NCI-H446 treated with DMSO at 0.1 percent for 48 hours (cell line): Measurements from ENCODE around the gene ZCCHC17.
A peak's percentile ranks its signal among the peaks of the same experiment; 100 is the strongest.
"Not testable (repeated sequence)": the region's sequence is repeated elsewhere in the genome, so short reads cannot be mapped to it uniquely, and the experiment has no call there.

ENCODE experiments used
- DNase-seq: peaks from one replicate; lab custom pipeline; 2025; lab: John Stamatoyannopoulos, UW

The ZCCHC17 gene, protein sequence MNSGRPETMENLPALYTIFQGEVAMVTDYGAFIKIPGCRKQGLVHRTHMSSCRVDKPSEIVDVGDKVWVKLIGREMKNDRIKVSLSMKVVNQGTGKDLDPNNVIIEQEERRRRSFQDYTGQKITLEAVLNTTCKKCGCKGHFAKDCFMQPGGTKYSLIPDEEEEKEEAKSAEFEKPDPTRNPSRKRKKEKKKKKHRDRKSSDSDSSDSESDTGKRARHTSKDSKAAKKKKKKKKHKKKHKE

DNA sequence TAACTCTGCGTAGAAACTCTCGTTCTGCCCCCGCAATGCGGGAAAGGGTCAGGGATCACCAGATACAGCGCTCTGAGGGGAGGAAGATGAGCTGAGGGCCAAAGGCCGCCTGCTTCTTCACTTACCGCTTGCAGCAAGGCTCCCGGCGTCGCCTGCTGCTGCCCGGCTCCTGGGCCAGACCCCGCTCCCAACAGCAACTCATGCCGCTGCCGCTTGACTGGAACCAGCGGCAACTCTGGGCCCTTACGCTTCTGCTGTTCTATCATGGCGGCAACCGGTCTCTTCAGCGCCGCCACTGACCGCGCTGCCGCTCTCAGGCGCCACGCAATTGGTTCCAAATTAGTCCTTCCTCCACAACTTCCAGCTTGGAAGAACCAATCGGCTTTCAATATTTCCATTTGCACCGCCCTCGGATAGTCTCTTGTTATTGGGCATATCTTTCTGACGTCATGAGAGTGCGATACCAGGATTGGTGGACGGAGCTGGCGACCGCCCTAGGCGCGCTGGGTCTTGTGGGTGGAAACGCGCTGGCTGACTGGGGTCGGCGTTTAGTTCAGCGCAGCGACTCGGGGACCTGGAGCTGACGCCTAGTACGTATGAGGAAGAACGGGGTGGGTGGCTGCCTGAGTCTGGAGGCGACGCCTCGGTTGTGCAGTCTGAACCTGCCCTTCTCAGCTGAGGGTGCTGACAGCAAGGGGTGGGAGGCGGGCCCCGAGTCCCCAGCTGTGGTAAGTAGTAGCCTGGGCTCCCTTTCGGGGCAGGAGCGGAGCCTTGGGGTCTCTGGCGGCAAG is at the start of gene ZCCHC17, which contains the start of gene SNRNP40:
Gene ZCCHC17, plus strand, starts transcription at position 547 of the 791 bp plus-strand sequence. CDS start 13,067 bp downstream, outside the sequence.
Gene SNRNP40, minus strand, starts transcription at position 303 of the 791 bp plus-strand sequence. Its CDS starts 37 bp downstream, at position 266.
- peak; percentile 99 for DNase-seq

DNA sequence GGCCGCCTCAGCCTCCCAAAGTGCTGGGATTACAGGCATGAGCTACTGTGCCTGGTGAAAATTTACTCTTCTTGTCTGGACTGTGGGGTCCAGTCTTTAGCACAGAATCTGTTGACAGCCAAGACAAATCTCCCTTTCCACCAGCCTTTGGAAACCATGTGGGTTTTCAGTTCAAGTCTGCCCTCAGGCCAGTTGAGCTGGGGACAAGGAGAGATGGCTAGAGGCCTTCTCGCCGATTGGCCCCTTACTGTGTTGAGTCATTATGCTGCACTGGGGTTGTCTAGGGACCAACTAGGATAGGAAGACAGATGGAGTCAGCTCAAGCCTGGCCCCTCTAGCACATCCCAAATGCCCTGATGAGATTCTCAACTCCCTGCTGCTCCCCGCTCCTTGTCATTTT is 48.6 kb upstream of the ZCCHC17 start:
- DNase-seq, result no peak

DNA sequence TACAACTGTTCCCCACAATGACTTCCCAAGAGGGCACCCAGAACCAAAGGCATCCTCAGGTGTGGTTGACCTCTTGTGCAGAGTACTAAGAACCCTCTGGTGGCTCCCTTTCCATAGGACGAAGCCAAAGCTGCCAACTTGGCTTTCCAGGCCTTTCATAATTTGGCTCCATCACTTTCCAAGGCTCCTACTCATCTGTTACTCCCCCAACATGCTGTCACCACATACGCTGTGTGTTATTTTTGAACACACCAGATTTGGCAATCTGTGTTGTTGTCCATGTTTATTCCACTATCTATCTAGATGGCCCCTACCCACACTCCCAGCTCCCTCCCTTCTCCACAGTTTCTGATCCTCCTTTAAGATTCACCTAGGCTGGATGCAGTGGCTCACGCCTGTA is 47.0 kb upstream of the ZCCHC17 start:
- no peak for DNase-seq

DNA sequence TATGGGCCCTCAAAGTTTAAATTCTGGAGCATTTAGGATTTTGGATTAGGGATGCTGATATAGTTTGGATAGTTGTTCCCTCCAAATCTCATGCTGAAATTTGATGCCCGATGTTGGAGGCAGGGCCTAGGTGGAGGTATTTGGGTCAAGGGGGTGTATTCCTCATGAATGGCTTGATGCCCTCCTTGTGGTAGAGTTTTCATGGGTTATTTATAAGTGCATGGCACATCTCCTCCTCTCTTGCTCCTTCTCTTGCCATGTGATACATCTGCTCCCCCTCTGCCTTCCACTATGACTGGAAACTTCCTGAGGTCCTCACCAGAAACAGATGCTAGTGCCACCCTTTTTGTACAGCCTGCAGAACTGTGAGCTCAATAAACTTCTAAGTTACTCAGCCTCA is 39.6 kb upstream of the ZCCHC17 start:
- DNase-seq, result no peak

DNA sequence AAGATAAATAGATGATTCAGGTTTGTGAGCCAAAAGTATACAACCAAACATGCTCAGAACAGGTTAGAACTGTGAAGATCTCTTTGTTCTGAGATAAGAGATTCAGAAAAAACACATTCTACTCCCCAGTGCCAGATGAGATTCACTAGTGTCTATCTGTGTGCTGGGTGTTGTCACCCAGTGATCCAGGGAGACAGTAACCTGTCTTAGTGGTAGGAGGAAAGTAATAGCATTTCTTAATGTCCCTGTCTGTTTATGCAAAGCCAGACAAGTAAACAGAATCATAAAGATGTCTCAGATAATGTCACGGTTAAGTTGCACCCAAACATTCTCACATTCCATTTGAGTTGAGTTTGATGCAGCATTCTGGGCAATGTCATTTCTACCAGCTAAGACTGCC is 38.3 kb upstream of the ZCCHC17 start:
- no peak for DNase-seq

DNA sequence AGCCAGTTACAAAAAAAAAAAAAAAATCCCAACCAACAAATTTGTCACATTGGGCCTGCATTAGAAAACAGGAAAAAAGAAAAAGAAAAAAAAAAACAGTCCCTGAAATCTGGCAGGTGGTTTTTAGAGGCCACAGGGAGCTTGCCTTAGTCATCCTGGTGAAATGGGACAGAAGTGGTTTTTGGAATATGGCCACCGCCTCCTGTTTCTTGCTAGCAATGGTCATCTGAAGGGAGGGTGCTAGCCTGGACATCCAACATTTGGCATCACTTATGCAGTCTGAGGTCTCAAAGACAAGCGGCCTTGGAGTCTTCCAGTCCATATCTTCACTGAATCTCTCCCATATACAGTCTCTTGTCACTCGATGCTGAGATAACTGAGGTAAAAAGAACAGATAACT is 37.1 kb upstream of the ZCCHC17 start:
- no peak for DNase-seq

DNA sequence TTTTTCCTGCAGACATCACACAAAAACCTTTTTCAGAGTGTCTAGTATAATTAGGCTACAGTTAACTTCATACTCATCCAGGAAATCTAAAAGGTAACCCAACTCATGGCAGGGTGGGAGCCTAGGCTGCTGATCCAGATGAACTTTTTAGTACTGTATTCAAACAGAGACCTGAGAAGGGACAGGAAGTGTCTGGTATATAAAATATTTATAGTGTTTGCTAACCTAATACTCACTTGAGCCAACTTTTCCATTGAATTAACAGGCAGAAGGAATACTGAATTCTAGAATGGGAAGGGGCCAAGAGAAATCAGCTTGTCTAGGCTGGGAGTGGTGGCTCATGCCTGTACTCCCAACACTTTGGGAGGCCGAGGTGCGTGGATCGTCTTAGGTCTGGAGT is 34.9 kb upstream of the ZCCHC17 start:
- no peak for DNase-seq

DNA sequence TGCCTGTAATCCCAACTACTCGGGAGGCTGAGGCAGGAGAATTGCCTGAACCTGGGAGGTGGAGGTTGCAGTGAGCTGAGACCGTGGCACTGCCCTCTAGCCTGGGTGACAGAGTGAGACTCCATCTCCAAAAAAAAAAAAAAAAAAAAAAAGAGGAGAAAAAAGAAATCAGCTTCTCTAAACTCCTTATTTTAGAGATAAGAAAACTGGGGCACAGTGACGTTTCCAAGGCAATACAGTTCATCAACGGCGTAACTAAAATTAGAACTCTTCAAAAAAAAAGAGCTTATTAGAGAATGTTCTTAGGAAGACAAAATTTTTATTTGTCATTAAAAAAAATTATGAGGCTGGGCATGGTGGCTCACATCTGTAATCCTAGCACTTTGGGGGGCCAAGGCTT is 34.4 kb upstream of the ZCCHC17 start:
- DNase-seq, result not testable (repeated sequence)

DNA sequence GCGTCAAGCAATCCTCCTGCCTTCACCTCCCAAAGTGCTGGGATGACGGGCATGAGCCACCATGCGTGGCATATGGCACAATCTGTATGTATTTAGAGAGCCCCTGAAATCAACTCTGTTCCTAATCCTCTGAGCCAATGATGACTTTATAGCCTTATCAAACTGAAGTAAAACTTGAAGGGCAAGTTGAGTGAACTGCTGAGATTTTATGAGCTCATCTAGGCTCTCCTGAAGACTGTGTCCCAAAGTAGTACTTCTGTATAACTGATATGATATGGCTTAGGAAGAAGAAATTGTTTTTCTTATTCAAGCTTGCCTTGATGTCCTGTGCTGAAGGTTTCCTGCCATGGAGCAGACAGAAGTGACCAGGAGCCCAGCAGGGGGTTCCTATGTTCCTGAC is 33.4 kb upstream of the ZCCHC17 start:
- DNase-seq, result no peak

DNA sequence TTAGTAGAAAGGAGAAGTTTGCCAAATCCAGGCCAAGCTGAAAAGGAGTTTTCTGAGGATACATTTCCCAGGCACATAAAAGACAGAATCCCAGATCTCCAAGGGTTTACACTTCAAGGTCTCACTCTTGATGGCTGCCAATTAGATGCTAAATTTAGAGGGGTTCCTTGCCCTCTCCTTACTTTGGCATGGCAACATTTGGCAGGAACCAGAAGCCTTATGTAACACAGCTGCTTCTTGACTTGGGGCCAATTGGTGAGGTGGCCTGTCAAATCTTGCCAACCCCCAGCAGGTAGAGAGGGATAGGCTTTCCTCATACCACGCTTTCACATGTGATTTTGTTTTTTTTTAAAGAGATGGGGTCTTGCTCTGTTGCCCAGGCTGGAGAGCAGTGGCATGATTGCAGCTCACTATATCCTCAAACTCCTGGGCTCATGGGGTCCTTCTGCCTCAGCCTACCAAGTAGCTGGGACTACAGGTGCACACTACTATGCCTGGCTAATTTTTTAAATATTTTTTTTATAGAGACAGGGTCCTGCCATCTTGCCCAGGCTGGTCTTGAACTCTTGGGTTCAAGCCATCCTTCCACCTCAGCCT is 31.9 kb upstream of the ZCCHC17 start:
- DNase-seq, result peak; percentile 63

DNA sequence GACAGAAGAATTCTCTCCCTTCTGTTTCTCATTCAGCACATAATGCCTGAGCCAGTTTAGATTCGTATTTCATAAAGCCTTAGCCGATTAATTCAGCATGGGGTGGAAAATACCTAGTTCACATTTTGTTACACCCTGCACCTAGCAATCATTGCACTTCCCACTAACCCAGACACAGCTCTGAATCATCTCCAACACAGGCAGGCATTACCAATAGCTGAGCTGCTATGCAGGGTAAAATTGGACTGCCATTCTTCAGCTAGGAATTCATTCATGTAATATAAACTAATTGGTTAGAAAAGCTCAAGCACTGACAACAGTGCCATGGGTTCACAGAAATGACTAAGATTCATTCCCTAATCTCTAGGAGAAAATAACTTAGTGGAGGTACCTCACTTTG is 30.3 kb upstream of the ZCCHC17 start:
- no peak for DNase-seq

DNA sequence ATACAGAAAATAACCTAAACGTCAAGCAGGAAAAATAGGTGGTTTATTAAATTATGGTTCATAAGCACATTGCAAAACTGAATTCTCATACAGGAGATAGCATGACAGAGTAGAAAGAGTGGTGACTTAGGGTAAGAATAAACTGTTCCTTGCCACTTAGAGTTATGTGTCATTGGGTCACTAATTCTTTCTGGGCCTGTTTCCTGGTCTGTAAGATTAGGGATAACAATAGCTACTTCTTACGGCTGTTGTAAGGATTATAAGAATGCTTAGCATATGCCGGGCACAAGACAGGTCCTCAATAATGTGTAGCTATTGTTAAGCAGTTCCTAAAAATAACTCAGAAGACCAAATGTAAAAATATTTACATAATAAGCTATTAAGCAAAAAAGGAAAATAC is 24.5 kb upstream of the ZCCHC17 start:
- DNase-seq, result no peak

DNA sequence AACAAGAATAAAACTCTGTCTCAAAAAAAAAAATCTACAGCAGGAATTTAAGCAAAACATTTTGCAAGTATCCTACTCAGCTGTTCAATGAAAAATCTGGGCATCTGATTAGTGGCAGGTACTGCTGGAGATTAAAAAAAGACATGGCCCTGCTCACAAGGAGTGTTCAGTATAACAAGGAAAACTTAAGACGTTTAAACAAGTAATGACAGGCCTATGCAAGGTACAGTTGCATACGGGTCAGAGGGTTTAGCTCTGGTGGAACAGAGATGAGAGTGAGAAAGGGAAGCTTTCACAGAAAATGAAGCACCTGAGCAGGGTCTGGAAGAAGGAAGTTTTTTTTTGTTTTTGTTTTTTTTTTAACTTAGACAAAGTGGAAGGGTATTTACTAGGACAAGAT is 23.2 kb upstream of the ZCCHC17 start:
- no peak for DNase-seq

DNA sequence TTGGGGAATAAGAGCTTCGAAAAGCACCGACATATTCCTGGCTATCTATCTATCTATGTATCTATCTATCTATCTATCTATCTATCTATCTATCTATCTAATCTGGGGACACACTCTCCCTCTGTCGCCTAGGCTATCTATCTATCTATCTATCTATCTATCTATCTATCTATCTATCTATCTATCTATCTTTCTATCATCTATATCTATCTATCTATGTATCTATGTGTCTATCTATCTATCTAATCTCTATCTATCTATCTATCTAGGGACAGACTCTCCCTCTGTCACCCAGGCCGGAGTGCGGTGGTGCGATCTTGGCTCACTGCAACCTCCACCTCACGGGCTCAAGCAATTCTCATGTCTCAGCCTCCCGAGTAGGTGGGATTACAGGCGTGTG is 14.4 kb upstream of the ZCCHC17 start:
- not testable (repeated sequence) for DNase-seq

DNA sequence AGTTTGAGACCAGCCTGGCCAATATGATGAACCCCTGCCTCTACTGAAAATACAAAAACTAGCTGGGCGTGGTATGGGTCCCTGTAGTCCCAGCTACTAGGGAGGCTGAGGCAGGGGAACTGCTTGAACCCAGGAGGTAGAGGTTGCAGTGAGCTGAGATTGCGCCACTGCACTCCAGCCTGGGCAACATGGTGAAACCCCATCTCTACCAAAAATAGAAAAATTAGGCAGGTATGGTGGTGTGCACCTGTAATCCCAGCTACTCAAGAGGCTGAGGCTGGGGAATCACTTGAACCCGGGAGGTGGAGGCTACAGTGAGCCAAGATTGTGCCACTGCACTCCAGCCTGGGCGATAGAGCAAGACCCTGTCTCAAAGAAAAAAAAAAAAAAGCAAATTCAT is 9.0 kb upstream of the ZCCHC17 start:
- DNase-seq, result not testable (repeated sequence)

DNA sequence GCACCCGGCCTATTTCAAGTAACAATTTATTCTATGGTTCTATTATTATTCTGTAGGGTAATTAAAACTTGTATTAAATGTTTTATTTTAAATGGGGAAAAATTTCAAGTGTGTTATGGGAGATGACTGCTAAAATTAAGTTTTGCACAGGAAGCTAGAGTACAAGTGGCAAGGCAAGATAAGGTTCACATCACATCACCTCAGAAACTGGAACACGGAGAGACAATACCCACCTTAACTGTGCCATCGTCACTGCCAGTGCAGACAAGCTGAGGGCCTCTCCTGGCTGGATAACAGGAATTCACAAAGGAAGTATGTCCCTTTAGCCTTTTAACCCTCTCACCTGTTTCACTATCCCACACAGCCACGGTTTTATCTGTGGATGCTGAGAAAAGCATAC is 7.8 kb upstream of the ZCCHC17 start:
- DNase-seq, result no peak

DNA sequence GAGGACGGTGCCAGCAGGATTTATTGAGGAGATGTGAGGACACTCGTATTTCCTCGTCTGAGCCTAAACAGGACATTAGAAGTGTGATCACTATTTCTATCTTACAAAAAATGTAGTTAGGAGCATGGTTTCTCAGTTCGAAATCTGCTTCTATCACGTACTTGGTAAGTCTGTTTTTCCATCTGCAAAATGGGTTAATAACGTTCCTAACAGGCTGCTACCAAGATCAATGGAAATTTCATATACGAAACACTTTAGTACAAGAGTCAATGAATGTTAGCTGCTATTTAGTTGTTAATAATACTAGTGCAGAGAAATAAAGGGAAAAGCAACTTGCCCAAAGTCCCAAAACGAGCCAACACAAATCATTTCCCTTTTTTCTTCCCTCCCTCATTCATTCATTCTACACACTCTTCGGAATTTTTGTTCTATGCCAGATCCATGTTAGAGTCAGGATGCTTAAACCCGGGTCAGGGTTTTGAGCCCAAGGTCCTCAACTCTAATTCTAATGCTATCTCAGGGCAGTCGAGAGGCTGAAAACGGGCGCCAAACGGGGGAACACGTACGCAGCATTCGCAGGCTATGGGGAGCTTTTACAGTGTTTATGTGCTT is 852 bp upstream of the ZCCHC17 start:
- DNase-seq, result no peak

DNA sequence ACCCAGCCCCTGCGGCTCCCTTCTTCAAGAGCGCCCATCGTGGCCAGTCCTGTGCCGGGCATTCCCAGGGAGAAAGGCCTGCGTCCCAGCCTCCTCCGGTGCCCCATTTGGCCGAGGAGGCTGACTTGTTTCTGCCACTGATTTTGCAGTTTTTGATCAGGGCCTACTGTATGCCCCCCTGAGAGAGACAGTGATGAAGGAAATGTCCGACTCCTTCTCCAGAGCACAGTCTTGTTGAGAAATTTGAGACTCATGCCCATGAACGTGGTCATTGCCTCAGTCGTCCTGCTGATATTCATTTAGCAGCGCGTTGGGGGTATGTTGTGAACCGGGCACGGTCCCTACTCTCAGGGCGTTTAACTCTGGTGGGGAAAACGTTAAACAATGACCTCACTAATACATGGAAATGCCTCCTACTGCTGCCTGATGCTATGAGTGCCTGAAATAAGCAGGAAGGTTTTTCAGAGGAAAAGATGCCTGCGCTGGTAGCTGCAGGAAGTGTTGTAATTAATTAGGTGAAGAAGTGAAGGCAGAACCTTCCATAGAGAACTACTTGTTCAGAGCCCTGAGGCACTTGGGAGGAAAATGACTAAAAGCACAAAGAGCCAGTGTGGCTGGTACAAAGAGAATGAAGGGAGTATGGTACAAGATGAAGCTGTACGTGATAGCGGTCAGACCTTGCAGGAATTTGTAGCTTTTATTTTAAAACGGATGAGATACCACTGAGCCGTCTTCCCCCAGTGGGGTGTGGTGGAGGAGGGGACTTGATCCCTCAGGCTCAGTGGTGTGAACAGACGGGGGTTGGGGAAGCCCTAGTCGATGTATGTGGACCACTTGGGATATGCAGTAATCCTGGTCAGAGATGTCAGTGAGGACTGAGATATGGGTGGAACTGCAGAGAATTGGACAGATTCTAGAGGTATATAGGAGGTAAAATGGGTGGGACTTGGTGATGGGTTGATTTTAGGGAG is 730 bp downstream of the ZCCHC17 start:
- DNase-seq, result no peak

DNA sequence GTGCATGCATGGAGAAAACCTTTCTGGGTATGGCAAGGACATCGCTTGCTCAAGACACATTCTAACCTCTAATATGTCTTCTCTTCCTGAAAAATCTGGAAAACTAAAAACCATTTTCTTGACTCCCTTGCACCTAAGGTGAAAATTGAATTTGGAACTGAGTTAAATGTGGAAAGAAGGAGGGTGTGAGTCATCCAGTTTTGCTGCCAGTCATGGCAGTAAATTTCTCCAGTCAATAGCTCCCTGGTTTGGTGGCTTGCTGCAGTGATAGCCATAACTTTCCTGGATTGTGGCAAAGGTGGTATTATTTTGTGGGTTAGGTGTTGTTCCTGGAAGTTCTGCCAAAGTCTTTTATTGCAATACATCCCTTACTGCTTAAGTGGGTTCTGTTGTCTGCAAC is 2.5 kb downstream of the ZCCHC17 start:
- peak; percentile 5 for DNase-seq

DNA sequence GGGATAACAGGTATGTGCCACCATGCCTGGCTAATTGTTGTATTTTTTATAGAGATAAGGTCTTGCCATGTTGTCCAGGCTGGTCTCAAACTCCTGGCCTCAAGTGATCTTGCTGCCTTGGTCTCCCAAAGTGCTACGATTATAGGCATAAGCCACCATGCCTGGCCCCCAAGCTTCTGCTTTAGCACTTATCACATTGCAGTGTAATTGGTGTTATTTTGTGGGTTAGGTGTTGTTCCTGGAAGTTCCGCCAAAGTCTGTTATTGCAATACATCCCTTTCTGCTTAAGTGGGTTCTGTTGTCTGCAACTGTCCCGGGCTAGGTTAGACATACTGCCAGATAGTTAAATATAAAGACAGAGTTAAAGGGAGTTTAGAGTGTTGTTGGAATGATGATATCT is 3.4 kb downstream of the ZCCHC17 start:
- no peak for DNase-seq

DNA sequence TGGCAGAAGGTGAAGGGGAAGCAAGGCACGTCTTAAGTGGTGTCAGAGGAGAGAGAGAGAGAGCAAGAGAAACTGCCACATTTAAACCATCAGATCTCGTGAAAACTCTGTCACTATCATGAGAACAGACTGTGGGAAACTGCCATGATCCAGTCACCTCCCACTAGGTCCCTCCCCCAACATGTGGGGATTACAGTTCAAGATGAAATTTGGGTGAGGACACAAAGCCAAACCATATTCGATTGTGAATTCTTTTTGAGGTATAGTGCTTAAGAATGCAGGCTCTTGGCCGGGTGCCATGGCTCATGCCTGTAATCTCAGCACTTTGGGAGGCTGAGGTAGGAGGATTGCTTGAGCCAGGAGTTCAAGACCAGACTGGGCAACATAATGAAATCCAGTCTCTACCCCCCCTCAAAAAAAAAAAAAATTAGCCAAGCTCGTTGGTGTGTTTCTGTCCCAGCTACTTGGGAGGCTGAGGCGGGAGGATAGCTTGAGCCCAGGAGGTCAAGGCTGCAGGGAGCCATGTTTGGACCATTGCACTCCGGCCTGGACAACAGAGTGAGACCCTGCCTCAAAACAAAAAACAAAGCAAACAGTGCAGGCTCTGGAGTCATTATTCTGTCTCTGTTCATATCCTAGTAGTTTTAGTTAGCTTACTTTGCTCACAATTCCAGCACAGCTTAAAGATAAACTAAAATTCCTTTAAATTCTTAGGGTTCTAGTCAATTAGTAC is 6.0 kb downstream of the ZCCHC17 start:
- no peak for DNase-seq
